Measurements from ENCODE around the gene ST6GALNAC6.

The ST6GALNAC6 gene

DNA sequence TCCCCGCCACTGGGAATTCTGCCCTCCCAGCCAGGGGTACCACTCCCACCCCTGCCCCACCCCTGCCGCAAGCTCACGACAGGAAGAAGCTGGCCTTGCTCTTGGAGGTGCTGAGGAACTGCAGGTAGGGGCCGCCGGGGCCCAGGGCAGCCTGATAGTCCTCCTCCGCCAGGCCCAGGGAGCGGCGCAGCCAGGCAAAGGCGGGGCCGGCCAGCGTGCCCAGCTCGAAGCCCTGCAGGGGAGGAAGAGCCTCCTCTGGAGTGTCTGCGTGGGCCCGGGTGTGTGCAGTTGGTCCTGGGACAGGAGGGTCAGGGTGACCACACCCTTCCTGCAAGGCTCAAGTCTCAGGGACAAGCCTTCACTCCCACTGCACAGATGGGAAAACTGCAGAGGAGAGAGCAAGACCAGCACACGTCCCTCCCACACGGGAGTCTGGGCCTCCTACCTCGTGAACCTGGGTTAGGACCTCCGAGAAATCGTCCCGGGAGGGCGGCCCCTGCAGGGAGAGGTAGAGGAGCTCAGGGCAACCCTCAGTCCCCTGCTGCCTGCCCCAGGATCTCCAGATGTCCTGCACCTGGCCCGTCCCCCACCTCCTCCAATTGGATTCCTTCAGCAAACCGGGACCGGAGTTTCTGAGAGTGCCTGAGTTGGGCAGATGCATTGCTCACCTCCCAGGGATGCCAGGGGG is 28.7 kb upstream of the ST6GALNAC6 start:
- in situ Hi-C loops (cut with HindIII; ENCODE audit: low sequenced_read_pairs) = no loop called here
- no peak overlapping the region for H3K4me3 ChIP-seq (ENCODE audit: low read depth, low read length)
- TF ChIP-seq, protein P1, sequence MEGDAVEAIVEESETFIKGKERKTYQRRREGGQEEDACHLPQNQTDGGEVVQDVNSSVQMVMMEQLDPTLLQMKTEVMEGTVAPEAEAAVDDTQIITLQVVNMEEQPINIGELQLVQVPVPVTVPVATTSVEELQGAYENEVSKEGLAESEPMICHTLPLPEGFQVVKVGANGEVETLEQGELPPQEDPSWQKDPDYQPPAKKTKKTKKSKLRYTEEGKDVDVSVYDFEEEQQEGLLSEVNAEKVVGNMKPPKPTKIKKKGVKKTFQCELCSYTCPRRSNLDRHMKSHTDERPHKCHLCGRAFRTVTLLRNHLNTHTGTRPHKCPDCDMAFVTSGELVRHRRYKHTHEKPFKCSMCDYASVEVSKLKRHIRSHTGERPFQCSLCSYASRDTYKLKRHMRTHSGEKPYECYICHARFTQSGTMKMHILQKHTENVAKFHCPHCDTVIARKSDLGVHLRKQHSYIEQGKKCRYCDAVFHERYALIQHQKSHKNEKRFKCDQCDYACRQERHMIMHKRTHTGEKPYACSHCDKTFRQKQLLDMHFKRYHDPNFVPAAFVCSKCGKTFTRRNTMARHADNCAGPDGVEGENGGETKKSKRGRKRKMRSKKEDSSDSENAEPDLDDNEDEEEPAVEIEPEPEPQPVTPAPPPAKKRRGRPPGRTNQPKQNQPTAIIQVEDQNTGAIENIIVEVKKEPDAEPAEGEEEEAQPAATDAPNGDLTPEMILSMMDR (IDR thresholded peaks at IDR 0.05; ENCODE audit: low read depth, low read length) = no peak

DNA sequence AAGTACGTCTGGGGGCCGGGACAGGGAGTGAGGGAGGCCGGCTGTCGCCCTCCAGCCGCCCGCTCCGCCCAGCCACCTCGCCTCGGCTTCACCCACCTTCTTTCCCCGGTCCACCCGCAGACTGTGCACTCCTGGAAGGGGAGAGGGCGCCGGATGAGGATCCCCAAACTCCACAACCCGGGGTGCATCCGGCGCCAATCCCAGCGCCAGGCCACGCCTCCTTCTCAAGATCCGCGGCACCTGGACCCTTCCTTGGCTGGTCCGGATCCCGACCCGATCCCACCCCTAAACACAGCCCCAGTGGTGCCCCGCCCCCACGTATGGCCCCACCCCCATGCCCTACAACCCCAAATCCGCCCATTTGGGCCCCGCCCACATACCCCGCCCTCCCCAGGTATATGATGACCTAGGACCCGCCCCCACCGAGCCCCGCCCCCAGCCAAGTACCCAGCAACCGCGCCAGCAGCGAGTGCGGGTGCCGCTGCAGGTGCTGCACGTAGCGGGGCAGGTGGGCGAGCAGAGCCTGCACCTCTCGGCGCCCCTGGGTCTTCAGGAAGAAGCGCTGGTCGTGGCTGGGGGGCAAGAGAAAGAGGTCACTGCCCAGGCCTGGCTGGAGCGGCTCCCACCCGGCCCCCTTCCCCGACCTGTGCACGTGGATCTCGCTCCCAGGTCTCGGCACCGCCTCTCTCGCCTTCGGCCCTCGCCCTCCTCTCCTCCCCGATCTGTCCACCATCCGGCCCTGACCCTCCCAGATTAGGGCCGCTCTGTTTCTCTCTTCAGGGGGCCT is 28.0 kb upstream of the ST6GALNAC6 start:
- TF ChIP-seq, protein P1 (IDR thresholded peaks at IDR 0.05; ENCODE audit: low read depth, low read length) = no peak
- H3K4me3 ChIP-seq (ENCODE audit: low read depth, low read length) = peak overlapping the region; percentile 27
- DNase-seq (ENCODE audit: low read depth, low spot score) = no peak
- in situ Hi-C loops (cut with HindIII; ENCODE audit: low sequenced_read_pairs) = no loop called here

More for the DNA sequence above, 28.7 kb upstream of the ST6GALNAC6 start:
- no peak for DNase-seq (ENCODE audit: low read depth, low spot score)

DNA sequence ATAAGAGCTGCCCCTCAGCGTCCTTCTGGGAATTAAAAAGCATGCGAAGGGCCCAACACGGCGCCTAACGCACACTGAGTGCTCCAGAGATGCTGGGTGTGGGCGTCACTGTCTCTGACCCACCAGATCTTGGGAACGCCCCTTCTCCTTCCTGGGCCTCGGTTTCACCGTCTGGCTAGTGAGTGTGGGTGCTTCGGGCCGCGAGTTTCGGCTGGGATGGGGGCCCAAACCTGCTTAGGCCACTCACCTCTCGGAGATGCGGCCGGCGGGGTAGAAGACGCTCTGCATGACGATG is 27.4 kb upstream of the ST6GALNAC6 start:
- no peak for DNase-seq (ENCODE audit: low read depth, low spot score)
- in situ Hi-C loops (cut with HindIII; ENCODE audit: low sequenced_read_pairs) = no loop called here
- H3K4me3 ChIP-seq (ENCODE audit: low read depth, low read length) = peak overlapping the region; percentile 27
- TF ChIP-seq, protein P1 (IDR thresholded peaks at IDR 0.05; ENCODE audit: low read depth, low read length) = no peak

DNA sequence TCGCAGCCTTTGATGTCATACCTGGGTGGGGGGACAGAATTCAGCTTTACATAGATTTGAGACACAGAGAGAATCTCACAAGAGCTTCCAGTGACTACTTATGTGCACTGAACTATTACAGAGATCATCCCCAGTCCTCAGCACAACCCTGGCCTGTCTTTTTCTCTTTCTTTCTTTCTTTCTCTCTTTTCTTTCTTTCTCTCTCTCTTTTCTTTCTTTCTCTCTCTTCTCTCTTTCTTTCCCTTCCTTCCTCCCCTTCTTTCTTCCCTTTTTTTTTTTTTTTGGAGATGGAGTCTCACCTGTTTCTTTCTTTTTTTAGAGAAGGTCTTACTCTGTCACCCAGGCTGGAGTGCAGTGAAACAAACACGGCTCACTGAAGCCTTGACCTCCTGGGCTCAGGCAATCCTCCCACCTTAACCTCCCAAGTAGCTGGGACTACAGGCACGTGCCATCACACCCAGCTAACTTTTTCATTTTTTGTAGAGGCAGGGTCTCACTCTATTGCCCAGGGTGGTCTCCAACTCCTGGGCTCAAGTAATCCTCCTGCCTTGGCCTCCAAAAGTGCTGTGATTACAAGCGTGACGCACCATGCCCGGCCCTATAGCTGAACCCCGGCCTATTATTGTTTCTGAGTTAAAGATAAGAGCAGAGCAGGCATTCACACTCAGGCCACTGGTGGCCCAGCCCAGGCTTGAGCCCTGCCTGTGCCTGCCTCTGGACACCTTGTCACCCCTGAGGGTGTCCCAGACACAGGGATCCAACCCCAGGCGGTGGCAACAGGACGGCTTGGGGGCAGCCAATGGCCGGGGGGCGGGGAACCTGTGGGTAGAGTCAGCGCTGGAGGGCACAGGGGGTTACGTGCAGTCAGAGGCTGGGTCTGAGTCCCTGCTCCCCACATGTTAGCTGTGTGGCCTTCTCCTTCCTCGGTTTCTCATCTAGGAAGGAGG is 26.8 kb upstream of the ST6GALNAC6 start:
- no peak for DNase-seq (ENCODE audit: low read depth, low spot score)
- in situ Hi-C loops (cut with HindIII; ENCODE audit: low sequenced_read_pairs) = no loop called here
- H3K4me3 ChIP-seq (ENCODE audit: low read depth, low read length) = no peak overlapping the region
- TF ChIP-seq, protein P1 (IDR thresholded peaks at IDR 0.05; ENCODE audit: low read depth, low read length) = no peak

DNA sequence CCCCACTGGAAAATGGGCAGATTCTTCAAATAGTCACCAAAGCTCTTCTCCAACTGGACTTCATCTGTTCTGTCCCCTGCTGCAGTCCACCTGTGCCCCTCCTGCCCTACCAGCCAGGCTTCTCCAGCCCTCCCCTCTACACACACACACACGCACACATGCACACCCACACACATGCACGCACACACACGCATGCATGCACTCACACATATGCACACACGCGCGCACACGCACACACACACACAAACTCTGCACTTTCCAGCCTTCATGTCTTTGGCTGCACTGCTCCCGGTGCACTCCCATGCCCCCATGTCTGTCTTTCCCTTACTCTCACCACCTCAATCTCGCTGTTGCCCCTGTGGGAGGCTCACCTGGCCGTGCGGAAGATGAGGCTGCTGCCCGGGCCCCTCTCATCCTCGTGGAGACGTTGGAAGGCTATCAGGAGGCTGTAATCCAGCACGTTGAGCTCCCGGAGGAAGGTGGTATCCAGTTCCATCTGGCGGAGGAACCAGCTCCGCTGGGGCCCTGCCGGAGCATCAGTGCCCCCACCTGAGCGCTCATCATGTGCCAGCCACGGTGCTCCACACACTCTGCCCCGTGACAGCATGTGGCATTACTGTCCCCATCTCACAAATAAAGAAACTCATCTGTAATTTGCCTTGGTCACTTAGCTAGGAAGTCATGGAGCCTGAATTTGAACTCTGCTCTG is 25.5 kb upstream of the ST6GALNAC6 start:
- no peak for DNase-seq (ENCODE audit: low read depth, low spot score)
- TF ChIP-seq, protein P1 (IDR thresholded peaks at IDR 0.05; ENCODE audit: low read depth, low read length) = no peak
- in situ Hi-C loops (cut with HindIII; ENCODE audit: low sequenced_read_pairs) = no loop called here

DNA sequence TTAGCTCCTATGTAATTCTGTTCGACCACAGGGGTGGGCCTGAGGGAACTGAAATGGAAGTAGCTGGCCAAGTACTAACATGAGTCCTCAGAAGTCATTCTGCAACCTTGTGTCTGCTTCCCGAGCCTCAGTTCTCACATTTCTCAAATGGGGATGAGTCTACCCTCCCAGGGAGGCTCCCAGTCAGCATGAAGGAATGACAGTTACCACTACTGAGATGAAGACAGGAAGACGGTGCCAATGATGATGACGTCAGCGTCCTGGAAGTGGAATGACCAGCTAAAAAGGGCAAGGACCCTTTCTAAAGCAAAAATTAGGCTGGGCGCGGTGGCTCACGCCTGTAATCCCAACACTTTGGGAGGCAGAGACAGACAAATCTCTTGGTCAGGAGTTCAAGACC is 24.4 kb upstream of the ST6GALNAC6 start:
- in situ Hi-C loops (cut with HindIII; ENCODE audit: low sequenced_read_pairs) = no loop called here
- peak; percentile 95 for DNase-seq (ENCODE audit: low read depth, low spot score)
- TF ChIP-seq, protein P1 (IDR thresholded peaks at IDR 0.05; ENCODE audit: low read depth, low read length) = no peak
- H3K4me3 ChIP-seq (ENCODE audit: low read depth, low read length) = no peak overlapping the region

More for the DNA sequence above, 25.5 kb upstream of the ST6GALNAC6 start:
- H3K4me3 ChIP-seq (ENCODE audit: low read depth, low read length) = no peak overlapping the region
